SU-DHL-6 (cell line): ENCODE data around the gene DAAM2.

Experiments used
- H2AFZ ChIP-seq: fragments of 200-600 bp; sonication (generic); 2 replicates; pipeline ENCODE4 v1.6.1; 2014; ENCODE audit warnings: low read depth, mild to moderate bottlenecking, moderate library complexity, mixed read lengths, antibody characterized with exemption, low read length; ENCODE audit not compliant: severe bottlenecking
- H3F3A ChIP-seq: fragments of 200-600 bp; shearing (Covaris generic); 2 replicates; pipeline ENCODE4 v1.6.0; 2016; ENCODE audit warnings: antibody characterized with exemption, mild to moderate bottlenecking; ENCODE audit not compliant: insufficient read depth
- H3K27ac ChIP-seq: fragments of 200-600 bp; sonication (generic); 2 replicates; pipeline ENCODE4 v1.5.1; 2016; ENCODE audit warnings: low read depth, mild to moderate bottlenecking, low read length, moderate library complexity, mixed read lengths
- H3K27me3 ChIP-seq: fragments of 200-600 bp; sonication (generic), shearing (Covaris generic); 2 replicates; pipeline ENCODE4 v1.6.0; 2014; ENCODE audit warnings: mild to moderate bottlenecking, low read length
- H3K36me3 ChIP-seq: fragments of 200-600 bp; sonication (generic); 2 replicates; pipeline ENCODE4 v1.6.1; 2014; ENCODE audit warnings: mild to moderate bottlenecking, low read length, mixed read lengths
- H3K4me2 ChIP-seq: fragments of 300-600, 200-600 bp; shearing (Covaris generic), sonication (generic); 2 replicates; pipeline ENCODE4 v1.6.0; 2014; ENCODE audit warnings: low read length, low read depth, mild to moderate bottlenecking; ENCODE audit not compliant: poor library complexity, severe bottlenecking
- H3K4me3 ChIP-seq: fragments of 200-600 bp; sonication (generic); 2 replicates; pipeline ENCODE4 v1.5.1; 2014; ENCODE audit warnings: antibody characterized with exemption, low read length, mild to moderate bottlenecking, mixed read lengths; ENCODE audit not compliant: insufficient read depth, poor library complexity, severe bottlenecking
- H3K79me2 ChIP-seq: fragments of 200-600 bp; sonication (generic); 2 replicates; pipeline ENCODE4 v1.6.1; 2014; ENCODE audit warnings: mild to moderate bottlenecking, low read length, moderate library complexity; ENCODE audit not compliant: insufficient read depth
- H3K9ac ChIP-seq: fragments of 200-600 bp; sonication (generic); 2 replicates; pipeline ENCODE4 v1.7.0; 2014; ENCODE audit warnings: mild to moderate bottlenecking, low read length
- H3K9me2 ChIP-seq: fragments of 200-600 bp; sonication (generic); replicated peaks from 2 replicates; pipeline ENCODE4 v1.6.1; 2014; ENCODE audit warnings: low read length; ENCODE audit not compliant: insufficient read depth
- H3K9me3 ChIP-seq: fragments of 200-600 bp; sonication (generic); 2 replicates; pipeline ENCODE4 v1.6.1; 2014; ENCODE audit warnings: low read length, mixed read lengths; ENCODE audit not compliant: insufficient read depth
- H4K20me1 ChIP-seq: fragments of 200-600 bp; sonication (generic); 2 replicates; pipeline ENCODE4 v1.6.1; 2014; ENCODE audit warnings: low read depth, mild to moderate bottlenecking, antibody characterized with exemption, low read length, moderate library complexity, mixed read lengths
- CTCF ChIP-seq: fragments of 200-600 bp; sonication (generic); IDR thresholded peaks from one replicate; pipeline ENCODE4 v1.5.1; 2017; ENCODE audit warnings: antibody characterized with exemption, mild to moderate bottlenecking, low read length, moderate library complexity; ENCODE audit not compliant: insufficient read depth, poor library complexity, severe bottlenecking
- EZH2phosphoT487 ChIP-seq: fragments of 200-600 bp; sonication (generic), shearing (Covaris generic); conservative IDR thresholded peaks from 2 replicates; pipeline ENCODE4 v1.6.1; 2018; ENCODE audit warnings: mild to moderate bottlenecking, antibody characterized with exemption, low read length, moderate library complexity, mixed read lengths

The DAAM2 gene

GRCh38 chr6:39917981-39918380, 125.8 kb downstream of the DAAM2 start:
- H3K4me3 ChIP-seq, result no peak overlapping the region
- no peak overlapping the region for H2AFZ ChIP-seq
- no peaks in the 10 kb centered on the region for H4K20me1 ChIP-seq
- TF ChIP-seq EZH2phosphoT487, result no peak
- no peak for TF ChIP-seq CTCF
- no peak overlapping the region for H3K9ac ChIP-seq
- H3K36me3 ChIP-seq, result no peaks in the 10 kb centered on the region
- no peaks in the 10 kb centered on the region for H3K79me2 ChIP-seq
- no peaks in the 10 kb centered on the region for H3F3A ChIP-seq
- H3K9me3 ChIP-seq, result no peaks in the 10 kb centered on the region
- H3K27me3 ChIP-seq, result no peaks in the 10 kb centered on the region; the same call in 1 of the 2 replicates
- H3K4me2 ChIP-seq, result no peak overlapping the region
- no peak overlapping the region for H3K27ac ChIP-seq
- H3K9me2 ChIP-seq, result 0 out of 2 replicates have a peak, but pooled peaks cover 4% of the 10 kb centered on the region

- no peak overlapping the region for H3K4me2 ChIP-seq
- no peaks in the 10 kb centered on the region for H3K36me3 ChIP-seq
- H3K9me3 ChIP-seq, result no peaks in the 10 kb centered on the region
- TF ChIP-seq EZH2phosphoT487 (no peak), CTCF (no peak)
- H2AFZ ChIP-seq, result no peak overlapping the region
- H3K27ac ChIP-seq, result no peak overlapping the region
- no peaks in the 10 kb centered on the region; the same call in 1 of the 2 replicates for H3K27me3 ChIP-seq
- H3K4me3 ChIP-seq, result no peak overlapping the region
- H3K79me2 ChIP-seq, result no peaks in the 10 kb centered on the region
- no peaks in the 10 kb centered on the region for H3F3A ChIP-seq
- H3K9ac ChIP-seq, result no peak overlapping the region
- H4K20me1 ChIP-seq, result no peaks in the 10 kb centered on the region
- H3K9me2 ChIP-seq, result 0 out of 2 replicates have a peak, but pooled peaks cover 4% of the 10 kb centered on the region
Observed at GRCh38 chr6:39918831-39919230, 126.7 kb downstream of the DAAM2 start.

- Histone ChIP-seq H3K4me2 (no peak overlapping the region), H3K4me3 (no peak overlapping the region), H3F3A (no peaks in the 10 kb centered on the region), H3K36me3 (no peaks in the 10 kb centered on the region), H3K27me3 (no peaks in the 10 kb centered on the region; the same call in 1 of the 2 replicates), H3K9me3 (no peaks in the 10 kb centered on the region), H3K9ac (no peak overlapping the region), H3K27ac (no peak overlapping the region), H3K79me2 (no peaks in the 10 kb centered on the region), H2AFZ (no peak overlapping the region), H4K20me1 (no peaks in the 10 kb centered on the region), H3K9me2 (0 out of 2 replicates have a peak, but pooled peaks cover 4% of the 10 kb centered on the region)
- no peak for TF ChIP-seq CTCF
- TF ChIP-seq EZH2phosphoT487, result no peak
Observed at GRCh38 chr6:39920157-39920556, 128.0 kb downstream of the DAAM2 start.
